Measurements from ENCODE around the gene RPL13.
"Not testable (repeated sequence)": the region's sequence is repeated elsewhere in the genome, so short reads cannot be mapped to it uniquely, and the experiment has no call there.

The RPL13 gene

GRCh38 chr16:89581045-89581695 lies 20.7 kb downstream of the RPL13 start:
- no peak for DNase-seq

GRCh38 chr16:89581861-89582563 lies 21.5 kb downstream of the RPL13 start:
- DNase-seq, result no peak

GRCh38 chr16:89582614-89583196 lies 22.2 kb downstream of the RPL13 start:
- no peak for DNase-seq

GRCh38 chr16:89583197-89583894 lies 22.9 kb downstream of the RPL13 start:
- DNase-seq, result no peak

- DNase-seq, result no peak
These were observed 23.6 kb downstream of the RPL13 start for GRCh38 chr16:89583895-89584644.

GRCh38 chr16:89584768-89585549 lies 24.5 kb downstream of the RPL13 start:
- DNase-seq, result no peak

- no peak for DNase-seq
These were observed 25.7 kb downstream of the RPL13 start for GRCh38 chr16:89586218-89586617.

GRCh38 chr16:89586853-89587252 lies 26.4 kb downstream of the RPL13 start:
- DNase-seq, result no peak

- not testable (repeated sequence) for DNase-seq
These were observed 27.2 kb downstream of the RPL13 start for GRCh38 chr16:89587676-89588075.

GRCh38 chr16:89588413-89589109 lies 28.1 kb downstream of the RPL13 start:
- DNase-seq, result no peak

GRCh38 chr16:89589241-89589926 lies 28.9 kb downstream of the RPL13 start:
- no peak for DNase-seq

- peak; percentile 76 for DNase-seq
These were observed 33.4 kb downstream of the RPL13 start for GRCh38 chr16:89593841-89594240.

GRCh38 chr16:89595330-89596060 lies 35.0 kb downstream of the RPL13 start:
- no peak for DNase-seq

GRCh38 chr16:89596061-89596689 lies 35.7 kb downstream of the RPL13 start:
- no peak for DNase-seq

- no peak for DNase-seq
These were observed 36.6 kb downstream of the RPL13 start for GRCh38 chr16:89596957-89597649.

- DNase-seq, result no peak
These were observed 37.7 kb downstream of the RPL13 start for GRCh38 chr16:89598199-89598598.

GRCh38 chr16:89599451-89599858 lies 39.0 kb downstream of the RPL13 start:
- peak; percentile 19 for DNase-seq

- no peak for DNase-seq
These were observed 39.4 kb downstream of the RPL13 start for GRCh38 chr16:89599902-89600301.

GRCh38 chr16:89600427-89600826 lies 39.9 kb downstream of the RPL13 start:
- no peak for DNase-seq
